ENCODE data around the gene SOSTDC1.
A peak's percentile ranks its signal among the peaks of the same experiment; 100 is the strongest.
"Not testable (repeated sequence)": the region's sequence is repeated elsewhere in the genome, so short reads cannot be mapped to it uniquely, and the experiment has no call there.

The SOSTDC1 gene

DNA sequence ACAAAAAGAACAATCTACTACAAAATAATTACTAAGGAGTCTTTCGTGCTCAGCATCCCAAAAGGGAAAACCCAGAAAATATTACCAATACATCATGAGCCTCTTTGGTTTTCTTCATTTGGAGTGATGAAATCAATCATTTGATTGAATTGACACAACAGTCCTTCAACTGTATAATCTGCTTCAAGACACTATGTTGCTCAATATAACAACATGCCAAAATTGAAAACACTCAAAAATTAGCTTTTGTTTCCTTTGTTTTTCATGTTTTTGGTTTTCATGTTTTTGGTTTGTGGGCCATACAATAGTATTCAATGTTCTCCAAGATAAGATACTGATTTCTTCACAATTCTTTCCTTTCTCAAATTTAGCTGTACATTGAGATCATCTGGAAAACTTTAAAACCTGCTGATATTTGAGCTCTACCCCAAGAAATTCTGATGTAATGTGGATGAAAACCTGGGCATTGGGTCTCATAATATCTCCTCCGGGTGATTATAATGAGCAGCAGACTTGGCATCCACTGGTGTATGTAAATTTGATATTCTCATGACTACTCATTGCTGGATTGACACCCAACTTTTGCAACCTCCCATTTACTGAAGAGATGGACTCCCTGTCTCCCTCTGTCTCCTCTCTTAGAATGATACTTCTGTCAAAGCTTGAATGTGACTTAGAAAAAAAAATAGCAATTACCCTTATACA lies 4.6 kb downstream of the SOSTDC1 start:
- no peak for DNase-seq

DNA sequence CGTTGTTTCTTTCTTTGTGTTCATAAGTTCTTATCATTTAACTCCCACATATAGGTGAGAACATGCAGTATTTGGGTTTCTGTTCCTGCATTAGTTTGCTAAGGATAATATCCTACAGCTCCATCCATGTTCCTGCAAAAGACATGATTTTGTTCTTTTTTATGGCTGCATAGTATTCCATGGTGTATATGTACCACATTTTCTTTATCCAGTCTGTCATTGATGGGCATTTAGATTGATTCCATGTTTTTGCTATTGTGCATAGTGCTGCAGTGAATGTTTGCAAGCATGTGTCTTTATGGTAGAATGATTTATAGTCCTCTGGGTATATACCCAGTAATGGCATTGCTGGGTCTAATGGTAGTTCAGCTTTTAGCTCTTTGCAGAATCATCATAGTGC lies 9.2 kb downstream of the SOSTDC1 start:
- not testable (repeated sequence) for DNase-seq

- no peak for DNase-seq
Observed at GRCh38 chr7:16455591-16455990, 9.9 kb downstream of the SOSTDC1 start.

DNA sequence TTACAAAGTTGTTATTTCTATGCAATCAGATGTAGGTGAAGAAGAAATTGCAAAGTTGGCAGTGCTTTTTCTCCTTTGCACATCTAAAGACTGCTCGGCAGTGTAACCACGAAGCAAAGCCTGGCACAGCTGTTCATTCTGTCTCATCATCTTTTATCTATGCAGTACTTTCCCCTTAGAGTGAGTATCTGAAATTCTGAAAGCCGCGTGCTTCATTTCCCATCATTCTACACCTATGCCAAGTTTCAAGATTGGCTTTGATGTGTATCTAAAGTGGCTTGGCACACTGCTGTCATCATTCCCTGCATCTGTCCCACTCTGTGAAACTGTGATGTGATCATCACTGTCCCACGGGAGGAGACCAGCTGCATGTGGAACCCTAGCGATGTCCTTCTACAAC lies 15.2 kb downstream of the SOSTDC1 start:
- no peak for DNase-seq

GRCh38 chr7:16447876-16448275 lies 17.7 kb downstream of the SOSTDC1 start:
- DNase-seq: no peak

DNA sequence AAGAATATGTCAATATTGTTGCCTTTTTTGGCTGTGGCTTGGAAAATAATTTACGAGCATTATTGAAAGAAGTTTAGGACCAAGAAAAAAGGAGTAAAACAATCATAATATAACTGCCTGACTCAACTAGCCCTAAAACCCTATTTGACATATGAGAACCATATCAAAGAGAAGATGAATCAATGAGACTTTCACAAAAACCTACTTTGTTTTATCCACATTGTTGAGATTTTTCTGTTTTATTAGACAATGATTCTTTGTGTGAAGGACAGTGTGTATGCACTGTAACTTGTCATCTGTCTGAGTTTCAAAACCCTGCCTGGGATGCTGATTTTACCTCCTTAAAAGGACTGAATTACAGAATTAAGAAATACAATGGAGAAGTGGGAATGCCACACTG lies 19.0 kb downstream of the SOSTDC1 start:
- DNase-seq: no peak

DNA sequence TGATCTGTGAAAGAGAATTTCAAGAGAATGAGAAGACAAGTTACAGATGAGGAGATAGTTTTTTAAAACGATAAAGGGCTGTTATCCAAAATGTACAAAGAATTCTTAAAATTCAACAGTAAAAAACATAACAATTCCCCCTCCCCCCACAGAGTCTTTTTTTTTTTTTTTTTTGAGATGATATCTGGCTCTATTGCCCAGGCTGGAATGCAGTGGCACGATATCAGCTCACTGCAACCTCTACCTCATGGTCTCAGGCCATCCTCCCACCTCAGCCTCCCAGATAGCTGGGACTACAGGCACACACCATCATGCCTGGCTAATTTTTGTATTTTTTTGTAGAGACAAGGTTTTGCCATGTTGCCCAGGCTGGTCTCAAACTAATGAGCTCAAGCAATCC lies 21.7 kb downstream of the SOSTDC1 start:
- not testable (repeated sequence) for DNase-seq

- DNase-seq: no peak
Observed at GRCh38 chr7:16438988-16439387, 26.6 kb downstream of the SOSTDC1 start.

GRCh38 chr7:16436306-16436705 lies 29.2 kb downstream of the SOSTDC1 start:
- no peak for DNase-seq

DNA sequence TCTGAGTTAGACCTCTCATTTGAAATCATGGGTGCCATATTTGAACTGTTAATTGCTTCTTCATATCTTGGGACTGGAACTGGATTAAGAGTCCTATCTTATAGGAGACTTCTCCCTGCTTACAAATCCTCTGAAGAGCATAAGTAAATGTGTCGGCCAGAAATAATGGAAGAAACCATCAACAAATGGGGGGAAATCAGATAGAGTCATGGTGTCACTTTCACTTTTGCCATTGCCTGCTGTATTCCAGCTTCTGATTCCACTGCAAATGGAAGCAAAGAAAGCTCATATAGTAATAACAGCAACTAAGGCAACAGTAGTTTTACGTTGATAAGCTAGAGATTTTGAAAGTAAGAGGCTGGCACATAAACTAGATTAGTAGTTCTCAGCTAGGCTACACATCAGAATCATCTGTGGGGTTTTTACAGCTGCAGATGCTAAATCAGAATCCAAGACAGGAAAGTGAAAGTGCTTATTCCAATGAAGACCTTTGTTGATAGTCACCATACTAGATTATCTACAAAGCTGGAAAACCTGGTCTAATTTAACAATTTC lies 31.9 kb downstream of the SOSTDC1 start:
- no peak for DNase-seq

- DNase-seq: no peak
Observed at GRCh38 chr7:16432425-16432731, 33.2 kb downstream of the SOSTDC1 start.

- DNase-seq: no peak
Observed at GRCh38 chr7:16431646-16432424, 33.7 kb downstream of the SOSTDC1 start.

- no peak for DNase-seq
Observed at GRCh38 chr7:16430133-16430532, 35.4 kb downstream of the SOSTDC1 start.

DNA sequence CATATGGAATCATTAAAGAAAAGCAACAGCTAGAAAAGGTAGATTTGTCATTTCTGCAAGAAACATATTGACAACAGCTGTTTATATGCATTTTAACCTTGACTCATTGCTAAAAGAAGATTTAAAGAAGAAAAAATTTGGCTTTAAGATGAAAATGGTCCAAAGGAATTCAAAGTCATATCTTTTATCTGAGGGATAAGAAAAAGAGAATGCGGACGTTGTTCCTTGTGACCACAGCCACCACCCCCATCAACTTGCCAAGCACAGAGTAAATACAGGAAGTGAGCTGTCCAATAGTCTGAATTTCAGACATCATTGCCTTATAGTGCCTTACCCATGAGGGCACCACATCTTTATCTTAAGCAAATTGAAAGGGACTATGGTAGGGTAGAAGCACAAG lies 36.9 kb downstream of the SOSTDC1 start:
- no peak for DNase-seq

DNA sequence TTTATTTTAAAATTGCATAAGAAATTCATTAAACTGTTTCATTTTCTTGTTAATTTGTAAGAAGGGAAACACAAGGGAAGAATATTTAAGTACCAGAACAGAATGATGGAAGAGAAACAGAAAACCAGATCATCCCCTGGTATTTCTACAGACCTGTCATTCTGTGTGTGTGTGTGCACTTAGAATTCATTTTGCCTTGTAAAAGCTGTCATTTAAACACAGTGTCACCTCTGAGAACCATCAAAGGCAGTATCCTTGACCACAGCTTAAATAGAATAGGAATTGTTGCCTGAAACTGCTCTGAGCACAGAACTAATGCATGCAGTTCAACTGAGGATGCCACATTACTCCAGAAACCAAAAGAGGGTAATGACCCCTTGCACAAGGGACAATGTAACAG lies 37.4 kb downstream of the SOSTDC1 start:
- no peak for DNase-seq

DNA sequence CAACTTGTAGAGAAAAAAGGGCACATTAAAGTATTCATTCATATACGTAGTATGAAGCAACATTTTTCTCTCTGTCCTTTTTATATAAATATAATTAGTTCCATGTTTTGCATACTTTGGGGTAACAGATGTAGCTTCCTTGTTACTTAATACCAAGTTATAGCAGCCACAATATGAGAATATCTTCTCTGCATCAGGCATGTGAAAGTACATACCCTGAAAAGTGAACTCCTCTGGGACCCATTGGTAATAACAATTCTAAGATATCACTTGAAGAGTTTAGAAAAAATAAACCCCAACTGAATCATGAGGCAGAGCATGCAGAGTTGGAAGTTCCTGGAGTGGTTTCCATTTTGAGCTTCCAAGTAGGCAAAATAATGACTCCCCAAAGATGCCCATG lies 41.8 kb downstream of the SOSTDC1 start:
- no peak for DNase-seq

DNA sequence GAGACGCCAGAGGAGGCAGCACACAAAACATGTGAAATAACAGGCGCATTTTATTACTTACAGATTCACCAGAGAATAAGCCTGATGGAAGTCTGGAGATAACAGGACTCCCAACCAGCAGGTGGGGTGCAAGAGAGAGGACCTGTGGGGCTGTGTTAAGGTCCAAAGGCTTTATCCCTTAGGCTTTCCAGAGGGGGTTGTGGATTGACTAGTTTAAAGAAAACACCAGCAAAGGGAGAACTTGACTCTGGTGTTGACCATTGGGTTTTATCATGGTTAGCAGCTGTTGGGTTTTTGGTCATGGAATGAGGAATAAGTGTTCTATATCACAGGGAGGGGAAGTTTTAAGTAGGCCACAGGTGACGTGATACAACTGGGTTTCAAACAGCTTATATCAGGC lies 42.6 kb downstream of the SOSTDC1 start:
- DNase-seq: no peak

GRCh38 chr7:16422103-16422435 lies 43.5 kb downstream of the SOSTDC1 start:
- no peak for DNase-seq

- peak; percentile 14 for DNase-seq
Observed at GRCh38 chr7:16421333-16422102, 44.0 kb downstream of the SOSTDC1 start, which contains the start of gene CRPPA. Gene CRPPA (minus strand): TSS chr7:16421538. CDS start chr7:16421322, 216 bp downstream.

- peak; percentile 78 for DNase-seq
Observed at GRCh38 chr7:16420649-16421332, 44.7 kb downstream of the SOSTDC1 start.

DNA sequence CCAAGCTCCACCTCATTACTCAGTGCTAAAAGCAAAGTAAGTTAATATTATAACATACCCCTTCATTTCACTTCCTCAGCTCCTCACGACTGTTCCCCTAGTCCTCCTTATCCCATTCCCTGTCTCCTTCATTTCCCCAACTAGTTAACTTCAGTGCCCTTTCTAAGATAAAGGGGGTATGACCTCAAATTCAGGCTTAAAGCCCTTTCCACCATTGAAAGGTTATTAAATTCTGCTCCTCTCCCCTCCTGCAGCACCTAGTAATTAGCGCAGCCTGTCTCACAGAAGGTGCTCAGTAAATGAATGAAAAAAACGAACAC lies 45.2 kb downstream of the SOSTDC1 start:
- DNase-seq: no peak

- no peak for DNase-seq
Observed at GRCh38 chr7:16419859-16420258, 45.7 kb downstream of the SOSTDC1 start.

DNA sequence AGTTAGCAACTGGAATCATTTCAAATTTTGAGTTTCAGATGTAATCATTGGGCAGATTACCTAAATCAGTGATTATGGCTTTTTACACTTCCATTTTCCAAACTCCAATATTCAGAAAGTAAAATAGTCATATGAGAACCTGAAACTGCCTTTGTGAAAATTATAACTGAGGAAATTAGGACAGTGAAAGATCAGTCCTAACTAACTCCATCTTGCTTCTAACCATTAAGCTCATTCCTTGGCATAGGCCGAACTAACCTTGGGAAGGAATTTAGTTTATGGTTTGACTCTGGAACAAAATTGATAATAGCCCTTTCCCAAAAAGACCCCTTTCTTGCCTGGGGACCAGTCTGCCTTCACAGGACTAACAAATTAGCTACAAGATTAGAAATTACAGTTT lies 46.4 kb downstream of the SOSTDC1 start:
- no peak for DNase-seq

Data from stimulated activated CD4-positive, alpha-beta T cell treated with anti-CD3 and anti-CD28 coated beads, Interleukin-4, amount 100 ng/mL, for 24 hours (primary cell).